ENCODE results near the gene PIMREG.

PIMREG gene

GRCh38 chr17:6446516-6447100 lies 2.4 kb downstream of the PIMREG start:
- no peak for TF ChIP-seq CTCF (IDR thresholded peaks at IDR 0.05; ENCODE audit: poor library complexity, severe bottlenecking)
- Histone ChIP-seq H3K27ac (ENCODE audit: poor library complexity, severe bottlenecking) (no peak overlapping the region), H3K9me3 (ENCODE audit: severe bottlenecking) (no peaks in the 10 kb centered on the region), H3K4me3 (ENCODE audit: severe bottlenecking) (no peak overlapping the region), H3K27me3 (ENCODE audit: insufficient read depth, poor library complexity, severe bottlenecking) (no peaks in the 10 kb centered on the region), H3K36me3 (ENCODE audit: low read depth) (peaks cover 31% of the 10 kb centered on the region), H3K4me1 (ENCODE audit: insufficient read depth, poor library complexity, severe bottlenecking) (no peaks in the 10 kb centered on the region)
- no peak for DNase-seq (ENCODE audit: low spot score)
- no peak for ATAC-seq (ENCODE audit: low read depth)

GRCh38 chr17:6448473-6448872 lies 4.2 kb downstream of the PIMREG start:
- ATAC-seq (ENCODE audit: low read depth), result no peak
- Histone ChIP-seq H3K27me3 (ENCODE audit: insufficient read depth, poor library complexity, severe bottlenecking) (no peaks in the 10 kb centered on the region), H3K27ac (ENCODE audit: poor library complexity, severe bottlenecking) (no peak overlapping the region), H3K4me3 (ENCODE audit: severe bottlenecking) (no peak overlapping the region), H3K36me3 (ENCODE audit: low read depth) (peaks cover 31% of the 10 kb centered on the region), H3K4me1 (ENCODE audit: insufficient read depth, poor library complexity, severe bottlenecking) (no peaks in the 10 kb centered on the region), H3K9me3 (ENCODE audit: severe bottlenecking) (no peaks in the 10 kb centered on the region)
- DNase-seq (ENCODE audit: low spot score), result no peak
- no peak for TF ChIP-seq CTCF (IDR thresholded peaks at IDR 0.05; ENCODE audit: poor library complexity, severe bottlenecking)

- no peak overlapping the region for H3K27ac ChIP-seq (ENCODE audit: poor library complexity, severe bottlenecking)
- no peaks in the 10 kb centered on the region for H3K27me3 ChIP-seq (ENCODE audit: insufficient read depth, poor library complexity, severe bottlenecking)
- no peak for TF ChIP-seq CTCF (IDR thresholded peaks at IDR 0.05; ENCODE audit: poor library complexity, severe bottlenecking)
- no peaks in the 10 kb centered on the region for H3K4me1 ChIP-seq (ENCODE audit: insufficient read depth, poor library complexity, severe bottlenecking)
- ATAC-seq (ENCODE audit: low read depth), result no peak
- H3K4me3 ChIP-seq (ENCODE audit: severe bottlenecking), result no peak overlapping the region
- H3K36me3 ChIP-seq (ENCODE audit: low read depth), result peaks cover 31% of the 10 kb centered on the region
- no peaks in the 10 kb centered on the region for H3K9me3 ChIP-seq (ENCODE audit: severe bottlenecking)
- no peak for DNase-seq (ENCODE audit: low spot score)
Observed at GRCh38 chr17:6449307-6449706, 5.1 kb downstream of the PIMREG start.

- Histone ChIP-seq H3K27me3 (ENCODE audit: insufficient read depth, poor library complexity, severe bottlenecking) (no peaks in the 10 kb centered on the region), H3K9me3 (ENCODE audit: severe bottlenecking) (no peaks in the 10 kb centered on the region), H3K4me3 (ENCODE audit: severe bottlenecking) (no peak overlapping the region), H3K36me3 (ENCODE audit: low read depth) (peaks cover 20% of the 10 kb centered on the region), H3K4me1 (ENCODE audit: insufficient read depth, poor library complexity, severe bottlenecking) (no peaks in the 10 kb centered on the region), H3K27ac (ENCODE audit: poor library complexity, severe bottlenecking) (no peak overlapping the region)
- TF ChIP-seq CTCF (IDR thresholded peaks at IDR 0.05; ENCODE audit: poor library complexity, severe bottlenecking), result no peak
- ATAC-seq (ENCODE audit: low read depth), result no peak
- no peak for DNase-seq (ENCODE audit: low spot score)
Observed at GRCh38 chr17:6450926-6451832, 6.9 kb downstream of the PIMREG start.

All from RWPE2 (cell line).